ENCODE data around the gene VEGFA.

The VEGFA gene

DNA sequence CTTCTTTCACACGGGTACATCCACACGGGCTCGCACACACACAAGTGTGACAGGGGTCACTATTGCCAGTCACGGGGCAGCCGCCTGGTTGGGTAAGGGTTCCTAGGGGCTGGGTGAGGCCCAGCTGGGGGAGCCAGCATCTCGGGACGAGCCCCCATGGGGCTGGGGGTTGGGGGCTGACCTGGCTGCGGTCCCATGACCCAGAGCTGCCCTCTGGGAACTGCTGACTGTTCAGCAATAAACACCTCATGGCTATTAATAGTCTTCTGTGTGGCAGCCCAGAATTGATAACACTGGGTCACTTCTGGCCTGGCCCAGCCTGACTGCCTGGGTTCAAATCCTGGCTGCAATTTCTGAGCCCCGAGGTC lies 23.8 kb downstream of the VEGFA start:
- Histone ChIP-seq H3K4me1 (ENCODE audit: control insufficient read depth in 2 of 2, insufficient read depth in 1 of 2, low read depth in 1 of 2, low read length in 2 of 2) (peaks cover 0 to 3% of the 10 kb centered on the region in 2 donors), H3K27ac (replicated peaks; ENCODE audit: low read length) (no peak overlapping the region), H3K4me2 (ENCODE audit: insufficient read depth, low read length, poor library complexity, severe bottlenecking) (no peak overlapping the region), H2BK120ac (ENCODE audit: low read depth, low read length) (no peak overlapping the region), H3K9me3 (replicated peaks in 1 of 2; ENCODE audit: control insufficient read depth in 2 of 2, insufficient read depth in 1 of 2, low read depth in 1 of 2, low read length in 2 of 2) (no peaks in the 10 kb centered on the region), H3K18ac (ENCODE audit: low read length) (no peak overlapping the region), H3K4ac (ENCODE audit: low read length) (no peak overlapping the region), H3K4me3 (ENCODE audit: low read length in 2 of 2) (no peak overlapping the region), H4K8ac (ENCODE audit: low read depth, low read length) (no peak overlapping the region), H2BK15ac (ENCODE audit: low read length) (no peak overlapping the region), H2AFZ (ENCODE audit: low read length) (no peak overlapping the region), H3K14ac (ENCODE audit: low read length) (no peak overlapping the region), H3K27me3 (ENCODE audit: control insufficient read depth in 3 of 3, insufficient read depth in 3 of 3, low read depth in 1 of 3, low read length in 3 of 3) (peaks cover 0 to 32% (median 0%) of the 10 kb centered on the region in 3 experiments), H3K9ac (ENCODE audit: low read depth, low read length, poor library complexity) (no peak overlapping the region), H3K23ac (ENCODE audit: low read depth, low read length, poor library complexity) (no peak overlapping the region), H2BK5ac (ENCODE audit: low read length) (no peak overlapping the region), H3K79me1 (ENCODE audit: low read depth, low read length) (no peaks in the 10 kb centered on the region), H2AK5ac (ENCODE audit: low read depth, low read length) (peak overlapping the region; percentile 72), H4K91ac (ENCODE audit: low read depth, low read length, poor library complexity) (no peak overlapping the region), H3K36me3 (replicated peaks in 1 of 2; ENCODE audit: control insufficient read depth in 2 of 2, insufficient read depth in 2 of 2, low read length in 2 of 2) (no peaks in the 10 kb centered on the region), H2BK12ac (ENCODE audit: low read length) (no peak overlapping the region)
- no CpG with 5 or more reads among the region's 9 CpGs for WGBS, 2 donors (ENCODE audit: extremely low coverage in 2 of 2, insufficient read length in 2 of 2, insufficient replicate concordance in 1 of 2)
- no peak for DNase-seq (ENCODE audit: low spot score)

DNA sequence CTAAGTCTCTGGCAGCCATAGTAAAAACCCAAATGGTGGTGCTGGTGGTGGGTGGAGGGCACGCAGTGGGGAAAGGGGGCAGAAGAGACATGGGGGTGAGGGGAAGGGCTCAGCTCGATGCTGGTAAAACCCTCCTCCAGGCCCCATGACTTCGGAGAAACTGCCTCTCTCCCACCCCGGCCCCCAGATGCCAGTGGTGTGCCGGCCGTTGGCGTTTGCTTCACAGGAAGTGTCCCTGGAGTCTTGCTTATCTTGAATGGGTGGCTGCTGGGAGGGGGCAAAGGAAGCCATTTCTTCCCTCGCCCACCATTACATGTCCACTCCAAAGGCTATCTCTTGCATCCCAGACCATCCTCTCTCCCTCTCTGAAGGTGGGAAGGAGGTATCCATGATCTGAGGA lies 25.4 kb downstream of the VEGFA start:
- Histone ChIP-seq H2BK5ac (ENCODE audit: low read length) (no peak overlapping the region), H3K79me1 (ENCODE audit: low read depth, low read length) (no peaks in the 10 kb centered on the region), H3K4me3 (ENCODE audit: low read length in 2 of 2) (no peak overlapping the region), H3K9me3 (replicated peaks in 1 of 2; ENCODE audit: control insufficient read depth in 2 of 2, insufficient read depth in 1 of 2, low read depth in 1 of 2, low read length in 2 of 2) (no peaks in the 10 kb centered on the region), H2AFZ (ENCODE audit: low read length) (no peak overlapping the region), H3K4me1 (ENCODE audit: control insufficient read depth in 2 of 2, insufficient read depth in 1 of 2, low read depth in 1 of 2, low read length in 2 of 2) (peaks cover 0 to 5% of the 10 kb centered on the region in 2 donors), H3K27me3 (ENCODE audit: control insufficient read depth in 3 of 3, insufficient read depth in 3 of 3, low read depth in 1 of 3, low read length in 3 of 3) (peaks cover 0 to 44% (median 0%) of the 10 kb centered on the region in 3 experiments), H3K14ac (ENCODE audit: low read length) (no peak overlapping the region), H4K8ac (ENCODE audit: low read depth, low read length) (no peak overlapping the region), H2BK15ac (ENCODE audit: low read length) (no peak overlapping the region), H2AK5ac (ENCODE audit: low read depth, low read length) (peak overlapping the region; percentile 23), H3K4me2 (ENCODE audit: insufficient read depth, low read length, poor library complexity, severe bottlenecking) (no peak overlapping the region), H3K27ac (replicated peaks; ENCODE audit: low read length) (no peak overlapping the region), H3K23ac (ENCODE audit: low read depth, low read length, poor library complexity) (no peak overlapping the region), H3K4ac (ENCODE audit: low read length) (no peak overlapping the region), H4K91ac (ENCODE audit: low read depth, low read length, poor library complexity) (no peak overlapping the region), H3K18ac (ENCODE audit: low read length) (no peak overlapping the region), H3K9ac (ENCODE audit: low read depth, low read length, poor library complexity) (no peak overlapping the region), H2BK120ac (ENCODE audit: low read depth, low read length) (no peak overlapping the region), H2BK12ac (ENCODE audit: low read length) (no peak overlapping the region), H3K36me3 (replicated peaks in 1 of 2; ENCODE audit: control insufficient read depth in 2 of 2, insufficient read depth in 2 of 2, low read length in 2 of 2) (no peaks in the 10 kb centered on the region)
- no peak for DNase-seq (ENCODE audit: low spot score)
- WGBS, 2 donors (ENCODE audit: extremely low coverage in 2 of 2, insufficient read length in 2 of 2, insufficient replicate concordance in 1 of 2), result no CpG with 5 or more reads among the region's 8 CpGs

- no peak overlapping the region for H2AK5ac ChIP-seq (ENCODE audit: low read depth, low read length)
- no peaks in the 10 kb centered on the region for H3K79me1 ChIP-seq (ENCODE audit: low read depth, low read length)
- peaks cover 0 to 5% of the 10 kb centered on the region in 2 donors for H3K4me1 ChIP-seq (ENCODE audit: control insufficient read depth in 2 of 2, insufficient read depth in 1 of 2, low read depth in 1 of 2, low read length in 2 of 2)
- H4K8ac ChIP-seq (ENCODE audit: low read depth, low read length), result no peak overlapping the region
- no peak overlapping the region for H2AFZ ChIP-seq (ENCODE audit: low read length)
- no CpG with 5 or more reads among the region's 5 CpGs for WGBS, 2 donors (ENCODE audit: extremely low coverage in 2 of 2, insufficient read length in 2 of 2, insufficient replicate concordance in 1 of 2)
- no peak overlapping the region for H3K9ac ChIP-seq (ENCODE audit: low read depth, low read length, poor library complexity)
- no peak overlapping the region for H3K14ac ChIP-seq (ENCODE audit: low read length)
- peaks cover 0 to 43% (median 0%) of the 10 kb centered on the region in 3 experiments for H3K27me3 ChIP-seq (ENCODE audit: control insufficient read depth in 3 of 3, insufficient read depth in 3 of 3, low read depth in 1 of 3, low read length in 3 of 3)
- no peak overlapping the region for H3K4me2 ChIP-seq (ENCODE audit: insufficient read depth, low read length, poor library complexity, severe bottlenecking)
- no peak for DNase-seq (ENCODE audit: low spot score)
- H3K4me3 ChIP-seq (ENCODE audit: low read length in 2 of 2), result no peak overlapping the region
- no peak overlapping the region for H2BK5ac ChIP-seq (ENCODE audit: low read length)
- H3K18ac ChIP-seq (ENCODE audit: low read length), result no peak overlapping the region
- H4K91ac ChIP-seq (ENCODE audit: low read depth, low read length, poor library complexity), result no peak overlapping the region
- H3K23ac ChIP-seq (ENCODE audit: low read depth, low read length, poor library complexity), result no peak overlapping the region
- H3K36me3 ChIP-seq (replicated peaks in 1 of 2; ENCODE audit: control insufficient read depth in 2 of 2, insufficient read depth in 2 of 2, low read length in 2 of 2), result no peaks in the 10 kb centered on the region
- H2BK15ac ChIP-seq (ENCODE audit: low read length), result no peak overlapping the region
- no peak overlapping the region for H3K4ac ChIP-seq (ENCODE audit: low read length)
- no peak overlapping the region for H3K27ac ChIP-seq (replicated peaks; ENCODE audit: low read length)
- no peak overlapping the region for H2BK12ac ChIP-seq (ENCODE audit: low read length)
- no peak overlapping the region for H2BK120ac ChIP-seq (ENCODE audit: low read depth, low read length)
- no peaks in the 10 kb centered on the region for H3K9me3 ChIP-seq (replicated peaks in 1 of 2; ENCODE audit: control insufficient read depth in 2 of 2, insufficient read depth in 1 of 2, low read depth in 1 of 2, low read length in 2 of 2)
Measured at GRCh38 chr6:43796168-43796567, 26.2 kb downstream of the VEGFA start.

GRCh38 chr6:43796903-43797890 lies 27.2 kb downstream of the VEGFA start:
- no peak overlapping the region for H2BK5ac ChIP-seq (ENCODE audit: low read length)
- no peak overlapping the region for H4K91ac ChIP-seq (ENCODE audit: low read depth, low read length, poor library complexity)
- no peak overlapping the region for H4K8ac ChIP-seq (ENCODE audit: low read depth, low read length)
- no peak overlapping the region for H3K9ac ChIP-seq (ENCODE audit: low read depth, low read length, poor library complexity)
- peaks cover 0 to 5% of the 10 kb centered on the region in 2 donors for H3K4me1 ChIP-seq (ENCODE audit: control insufficient read depth in 2 of 2, insufficient read depth in 1 of 2, low read depth in 1 of 2, low read length in 2 of 2)
- no peaks in the 10 kb centered on the region for H3K9me3 ChIP-seq (replicated peaks in 1 of 2; ENCODE audit: control insufficient read depth in 2 of 2, insufficient read depth in 1 of 2, low read depth in 1 of 2, low read length in 2 of 2)
- H3K4me3 ChIP-seq (ENCODE audit: low read length in 2 of 2), result no peak overlapping the region
- H3K23ac ChIP-seq (ENCODE audit: low read depth, low read length, poor library complexity), result no peak overlapping the region
- H3K18ac ChIP-seq (ENCODE audit: low read length), result peak overlapping the region; percentile 80
- H3K4ac ChIP-seq (ENCODE audit: low read length), result no peak overlapping the region
- no CpG with 5 or more reads among the region's 11 CpGs for WGBS, 2 donors (ENCODE audit: extremely low coverage in 2 of 2, insufficient read length in 2 of 2, insufficient replicate concordance in 1 of 2)
- no peak overlapping the region for H2BK120ac ChIP-seq (ENCODE audit: low read depth, low read length)
- H3K79me1 ChIP-seq (ENCODE audit: low read depth, low read length), result no peaks in the 10 kb centered on the region
- no peak overlapping the region for H3K4me2 ChIP-seq (ENCODE audit: insufficient read depth, low read length, poor library complexity, severe bottlenecking)
- DNase-seq (ENCODE audit: low spot score), result no peak
- no peak overlapping the region for H2BK12ac ChIP-seq (ENCODE audit: low read length)
- peak overlapping the region; percentile 72 for H2AK5ac ChIP-seq (ENCODE audit: low read depth, low read length)
- H3K27ac ChIP-seq (replicated peaks; ENCODE audit: low read length), result no peak overlapping the region
- no peaks in the 10 kb centered on the region for H3K36me3 ChIP-seq (replicated peaks in 1 of 2; ENCODE audit: control insufficient read depth in 2 of 2, insufficient read depth in 2 of 2, low read length in 2 of 2)
- no peak overlapping the region for H2BK15ac ChIP-seq (ENCODE audit: low read length)
- no peak overlapping the region for H2AFZ ChIP-seq (ENCODE audit: low read length)
- peaks cover 0 to 48% (median 0%) of the 10 kb centered on the region in 3 experiments for H3K27me3 ChIP-seq (ENCODE audit: control insufficient read depth in 3 of 3, insufficient read depth in 3 of 3, low read depth in 1 of 3, low read length in 3 of 3)
- no peak overlapping the region for H3K14ac ChIP-seq (ENCODE audit: low read length)
